T47D (cell line): ENCODE data around the gene SNX32.

ENCODE experiments used
- DNase-seq, 2 experiments: peaks; one replicate each; pipeline versions ENCODE4 v3.0.0 to v3.0.0-alpha.2; 2011 to 2012; ENCODE audit warnings: low read depth in 1 of 2, low spot score in 1 of 2
- JUND ChIP-seq: IDR thresholded peaks from 2 replicates; pipeline ENCODE4 v1.6.1; 2012; ENCODE audit warnings: low read depth
- in situ Hi-C: cut with HindIII; loops from 2 replicates; pipeline ENCODE4 v1.10.0; 2016; ENCODE audit warnings: low sequenced_read_pairs, low pct_unique_long_range_greater_than_20kb

Gene SNX32

DNA sequence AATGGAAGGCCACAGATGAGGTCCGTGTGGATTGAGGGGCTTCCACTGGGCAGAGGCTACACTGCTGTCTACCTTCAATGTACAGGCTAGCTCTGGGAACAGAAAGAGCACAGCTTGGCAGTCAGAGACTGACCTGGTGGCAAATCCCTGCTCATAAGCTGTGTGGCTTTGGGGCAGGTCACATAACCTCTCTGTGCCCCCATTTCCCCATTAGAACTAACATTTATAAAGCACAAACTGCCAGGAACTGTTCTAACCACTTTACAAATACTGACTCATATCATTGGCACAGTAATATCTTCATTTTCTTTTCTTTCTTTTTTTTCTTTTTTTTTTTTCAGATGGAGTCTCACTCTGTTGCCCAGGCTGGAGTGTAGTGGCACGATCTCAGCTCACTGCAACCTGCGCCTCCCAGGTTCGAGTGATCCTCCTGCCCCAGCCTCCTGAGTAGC is 63.3 kb downstream of the SNX32 start:
- TF ChIP-seq JUND = no peak
- DNase-seq = no peak
- in situ Hi-C loops = no loop called here

DNA sequence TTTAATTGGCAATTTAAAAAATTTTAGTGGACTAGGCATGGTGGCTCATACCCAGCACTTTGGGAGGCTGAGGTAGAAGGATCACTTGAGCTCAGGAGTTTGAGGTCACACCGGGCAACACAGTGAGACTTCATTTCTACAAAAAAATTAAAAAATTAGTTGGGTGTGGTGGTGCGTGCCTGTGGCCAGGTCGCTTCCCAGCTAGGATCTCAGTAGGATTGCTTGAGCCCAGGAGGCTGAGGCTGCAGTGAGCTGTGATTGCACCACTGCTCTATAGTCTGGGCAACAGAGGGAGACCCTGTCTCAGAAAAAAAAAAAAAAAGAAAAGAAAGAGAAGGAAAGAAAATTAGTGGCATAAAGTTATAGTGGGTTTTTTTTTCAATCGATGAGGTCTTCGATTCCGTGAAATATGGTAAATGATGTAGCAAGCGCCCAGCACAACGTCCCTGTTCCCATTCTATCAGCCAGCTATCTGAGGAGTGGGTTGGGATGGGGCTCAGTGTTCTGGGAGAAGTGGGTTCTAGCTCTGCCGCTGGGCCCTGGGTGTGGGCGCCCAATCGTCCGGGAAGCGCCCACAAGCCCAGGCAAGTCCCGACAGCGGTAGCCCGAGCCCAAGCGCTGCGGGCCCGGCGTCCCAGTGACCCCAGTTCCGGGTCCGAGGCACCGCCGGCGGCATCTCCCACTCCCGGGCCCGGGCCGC is 65.0 kb downstream of the SNX32 start:
- no peak for DNase-seq
- in situ Hi-C loops = no loop called here
- no peak for TF ChIP-seq JUND

DNA sequence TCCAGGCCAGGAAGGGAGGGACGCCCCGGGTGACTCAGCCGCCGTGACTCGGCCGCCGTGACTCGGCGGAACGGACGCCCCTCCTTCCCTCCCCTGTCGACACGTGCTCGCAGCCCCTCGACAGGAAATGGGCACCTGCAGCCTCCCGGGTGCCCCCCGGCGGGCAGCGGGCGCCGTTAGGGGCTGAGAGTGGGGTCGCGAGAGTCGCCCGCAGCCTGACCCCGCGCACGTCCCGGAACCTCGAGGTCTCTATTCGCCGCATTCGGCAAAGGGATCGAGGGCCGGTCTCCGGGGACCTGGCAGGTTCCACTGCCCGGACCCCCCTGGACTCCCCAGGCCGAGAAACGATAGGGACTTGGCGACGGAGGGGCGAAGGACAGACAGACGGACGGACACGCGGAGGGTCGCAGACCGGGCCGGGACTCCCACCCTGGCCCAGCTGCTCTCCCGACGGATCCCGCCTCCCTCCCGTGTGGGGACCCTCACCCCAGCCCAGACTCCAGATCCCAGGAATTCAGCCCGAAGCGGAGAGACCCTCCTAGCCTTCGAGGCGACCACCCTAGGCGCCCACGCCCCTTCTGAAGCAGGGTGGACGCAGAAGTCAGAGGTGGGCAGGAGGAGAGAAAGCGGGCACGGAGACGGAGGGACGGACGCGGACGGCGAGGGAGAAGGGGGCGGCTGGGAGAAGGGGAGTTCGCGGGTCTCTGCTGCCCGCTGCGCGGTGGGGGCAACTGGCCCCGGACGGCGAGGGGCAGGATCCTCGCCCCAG is 65.8 kb downstream of the SNX32 start:
- in situ Hi-C loops = no loop called here
- no peak for DNase-seq
- TF ChIP-seq JUND = no peak

DNA sequence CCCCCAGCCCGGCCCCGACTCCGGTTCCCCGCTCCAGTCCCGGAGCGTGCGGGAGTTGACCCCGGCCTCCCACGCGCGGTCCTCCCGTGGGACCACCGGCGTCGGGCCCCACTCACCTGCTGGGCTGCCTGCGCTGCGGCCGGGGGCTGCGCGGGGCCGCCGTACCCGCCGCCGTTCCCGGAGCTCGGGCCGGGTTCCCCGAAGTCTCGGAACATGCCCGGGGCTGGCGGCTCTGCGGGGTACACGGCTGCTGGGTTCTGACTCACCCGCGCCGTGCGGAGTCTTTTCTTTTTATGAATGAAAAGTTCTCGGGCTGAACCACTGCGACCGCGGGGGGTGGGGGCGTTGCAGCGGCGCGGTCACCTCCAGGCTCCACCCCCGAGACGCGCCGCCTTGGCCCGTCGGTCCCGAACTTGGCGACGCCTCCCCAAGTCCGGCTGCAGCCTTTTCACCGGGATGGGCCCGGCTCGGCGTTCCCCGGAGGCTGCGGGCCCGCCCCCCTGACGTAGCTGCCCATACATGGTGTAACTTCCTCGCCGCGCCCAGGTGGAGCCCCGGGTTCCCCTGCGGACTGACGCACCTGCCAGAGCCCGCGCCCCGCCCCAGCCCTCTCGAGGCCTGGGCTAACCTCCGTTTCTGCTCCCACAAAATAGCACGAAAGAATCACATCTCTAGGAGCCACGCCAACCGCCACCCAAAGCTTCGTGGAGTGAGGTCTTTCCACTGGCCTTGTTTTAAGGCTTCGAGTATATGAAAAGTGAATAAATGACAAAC is 66.5 kb downstream of the SNX32 start, which contains the start of gene FOSL1:
Gene FOSL1, minus strand, starts transcription at position 264 of the 774 bp plus-strand sequence. Its CDS starts 49 bp downstream, at position 215.
- in situ Hi-C loops = no loop called here

DNA sequence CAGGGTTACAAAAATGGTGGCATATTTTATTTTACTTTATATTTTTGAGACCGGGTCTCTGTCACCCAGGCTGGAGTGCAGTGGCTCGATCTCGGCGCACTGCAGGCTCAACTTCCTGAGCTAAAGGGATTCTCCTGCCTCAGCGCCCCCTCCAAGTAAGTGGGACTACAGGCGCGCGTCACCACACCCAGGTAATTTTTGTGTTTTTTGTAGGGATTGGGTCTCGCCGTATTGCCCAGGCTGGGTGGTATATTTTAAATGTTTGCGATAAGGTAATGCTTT is 67.1 kb downstream of the SNX32 start:
- no peak for TF ChIP-seq JUND
- in situ Hi-C loops = no loop called here
- no peak for DNase-seq

More for the DNA sequence above, 66.5 kb downstream of the SNX32 start, which contains the start of gene FOSL1:
- TF ChIP-seq JUND = no peak
- peak; percentile 97 for DNase-seq

DNA sequence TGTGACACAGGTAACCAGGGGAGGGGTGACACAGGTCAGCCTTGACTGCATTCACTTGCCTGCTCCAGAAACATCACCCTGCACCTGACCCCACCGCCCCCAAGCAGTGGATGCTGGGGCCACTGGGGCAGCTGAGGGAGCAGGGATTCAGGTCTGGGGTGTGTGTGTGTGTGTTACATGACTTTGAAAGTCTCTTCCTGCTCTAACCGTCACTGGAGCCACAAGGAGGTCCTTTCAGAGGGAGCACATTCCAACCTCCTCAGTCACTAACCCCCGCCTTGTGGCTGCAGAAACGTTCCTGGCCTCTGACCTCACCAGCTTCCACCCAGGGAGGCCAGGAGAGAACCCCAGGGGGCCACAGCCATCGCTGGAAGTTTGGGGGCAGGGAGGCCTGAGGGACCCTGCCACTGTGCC is 69.3 kb downstream of the SNX32 start:
- in situ Hi-C loops = no loop called here
- no peak for DNase-seq
- no peak for TF ChIP-seq JUND
